OCI-LY3 (cell line): ENCODE measurements around the gene ANKRD49.

Experiments
- H2AFZ ChIP-seq: fragments of 200-600, 300-600 bp; shearing (Covaris generic); 2 replicates; pipeline ENCODE4 v1.6.0; 2014; ENCODE audit warnings: antibody characterized with exemption, low read depth, low read length
- H3K27ac ChIP-seq: fragments of 200-600, 300-600 bp; sonication (generic); 2 replicates; pipeline ENCODE4 v1.5.1; 2014; ENCODE audit warnings: mild to moderate bottlenecking, low read length, moderate library complexity, mixed read lengths
- H3K27me3 ChIP-seq: fragments of 200-600, 300-600 bp; sonication (generic); 2 replicates; pipeline ENCODE4 v1.6.1; 2014; ENCODE audit warnings: low read depth, low read length, mixed read lengths
- H3K36me3 ChIP-seq: fragments of 200-600, 300-600 bp; sonication (generic); replicated peaks from 2 replicates; pipeline ENCODE3; 2014; ENCODE audit warnings: low read depth, low read length, mixed read lengths
- H3K4me1 ChIP-seq: fragments of 300-600, 200-600 bp; sonication (generic); 2 replicates; pipeline ENCODE4 v1.6.1; 2014; ENCODE audit warnings: low read length, mixed read lengths
- H3K4me2 ChIP-seq: fragments of 200-600, 300-600 bp; sonication (generic); 2 replicates; pipeline ENCODE4 v1.6.1; 2014; ENCODE audit warnings: low read length, mixed read lengths
- H3K4me3 ChIP-seq: fragments of 300-600, 200-600 bp; sonication (generic); 2 replicates; pipeline ENCODE4 v1.5.1; 2014; ENCODE audit warnings: antibody characterized with exemption, mild to moderate bottlenecking, low read length, moderate library complexity
- H3K79me2 ChIP-seq: fragments of 300-600, 200-600 bp; shearing (Covaris generic); 2 replicates; pipeline ENCODE4 v1.6.1; 2014; ENCODE audit warnings: mild to moderate bottlenecking, low read length, mixed read lengths
- H3K9ac ChIP-seq: fragments of 300-600, 200-600 bp; shearing (Covaris generic); 2 replicates; pipeline ENCODE4 v1.6.0; 2014; ENCODE audit warnings: mild to moderate bottlenecking, low read length, moderate library complexity
- H3K9me3 ChIP-seq: fragments of 200-600, 300-600 bp; shearing (Covaris generic); 2 replicates; pipeline ENCODE4 v1.6.1; 2014; ENCODE audit warnings: low read length, mixed read lengths; ENCODE audit not compliant: insufficient read depth
- H4K20me1 ChIP-seq: fragments of 200-600, 300-600 bp; sonication (generic); 2 replicates; pipeline ENCODE4 v1.6.1; 2016; ENCODE audit warnings: low read length, mixed read lengths; ENCODE audit not compliant: insufficient read depth
- EZH2phosphoT487 ChIP-seq: fragments of 200-600 bp; shearing (Covaris generic); IDR thresholded peaks from 2 replicates; pipeline ENCODE4 v1.6.1; 2018; ENCODE audit warnings: antibody characterized with exemption, mixed run types, low read depth
- TF ChIP-seq, protein P1 (sequence below): fragments of 200-600, 300-600 bp; sonication (generic); IDR thresholded peaks from 2 replicates; pipeline ENCODE4 v1.5.1; 2014; ENCODE audit warnings: antibody characterized with exemption, low read length, low read depth

ANKRD49 gene

DNA sequence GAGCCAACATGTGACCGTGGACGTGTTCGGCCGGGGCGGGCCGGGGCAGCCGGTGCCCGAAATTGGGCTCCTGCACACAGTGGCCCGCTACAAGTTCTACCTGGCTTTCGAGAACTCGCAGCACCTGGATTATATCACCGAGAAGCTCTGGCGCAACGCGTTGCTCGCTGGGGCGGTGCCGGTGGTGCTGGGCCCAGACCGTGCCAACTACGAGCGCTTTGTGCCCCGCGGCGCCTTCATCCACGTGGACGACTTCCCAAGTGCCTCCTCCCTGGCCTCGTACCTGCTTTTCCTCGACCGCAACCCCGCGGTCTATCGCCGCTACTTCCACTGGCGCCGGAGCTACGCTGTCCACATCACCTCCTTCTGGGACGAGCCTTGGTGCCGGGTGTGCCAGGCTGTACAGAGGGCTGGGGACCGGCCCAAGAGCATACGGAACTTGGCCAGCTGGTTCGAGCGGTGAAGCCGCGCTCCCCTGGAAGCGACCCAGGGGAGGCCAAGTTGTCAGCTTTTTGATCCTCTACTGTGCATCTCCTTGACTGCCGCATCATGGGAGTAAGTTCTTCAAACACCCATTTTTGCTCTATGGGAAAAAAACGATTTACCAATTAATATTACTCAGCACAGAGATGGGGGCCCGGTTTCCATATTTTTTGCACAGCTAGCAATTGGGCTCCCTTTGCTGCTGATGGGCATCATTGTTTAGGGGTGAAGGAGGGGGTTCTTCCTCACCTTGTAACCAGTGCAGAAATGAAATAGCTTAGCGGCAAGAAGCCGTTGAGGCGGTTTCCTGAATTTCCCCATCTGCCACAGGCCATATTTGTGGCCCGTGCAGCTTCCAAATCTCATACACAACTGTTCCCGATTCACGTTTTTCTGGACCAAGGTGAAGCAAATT, 51.7 kb downstream of the ANKRD49 start:
- Histone ChIP-seq H4K20me1 (no peaks in the 10 kb centered on the region), H3K27ac (no peak overlapping the region), H3K4me1 (peaks cover 21% of the 10 kb centered on the region), H3K4me2 (no peak overlapping the region), H3K9ac (no peak overlapping the region), H2AFZ (no peak overlapping the region), H3K36me3 (no peaks in the 10 kb centered on the region), H3K79me2 (peaks cover 3% of the 10 kb centered on the region; the same call in 1 of the 2 replicates), H3K9me3 (no peaks in the 10 kb centered on the region), H3K4me3 (no peak overlapping the region), H3K27me3 (no peaks in the 10 kb centered on the region)
- TF ChIP-seq, protein P1, sequence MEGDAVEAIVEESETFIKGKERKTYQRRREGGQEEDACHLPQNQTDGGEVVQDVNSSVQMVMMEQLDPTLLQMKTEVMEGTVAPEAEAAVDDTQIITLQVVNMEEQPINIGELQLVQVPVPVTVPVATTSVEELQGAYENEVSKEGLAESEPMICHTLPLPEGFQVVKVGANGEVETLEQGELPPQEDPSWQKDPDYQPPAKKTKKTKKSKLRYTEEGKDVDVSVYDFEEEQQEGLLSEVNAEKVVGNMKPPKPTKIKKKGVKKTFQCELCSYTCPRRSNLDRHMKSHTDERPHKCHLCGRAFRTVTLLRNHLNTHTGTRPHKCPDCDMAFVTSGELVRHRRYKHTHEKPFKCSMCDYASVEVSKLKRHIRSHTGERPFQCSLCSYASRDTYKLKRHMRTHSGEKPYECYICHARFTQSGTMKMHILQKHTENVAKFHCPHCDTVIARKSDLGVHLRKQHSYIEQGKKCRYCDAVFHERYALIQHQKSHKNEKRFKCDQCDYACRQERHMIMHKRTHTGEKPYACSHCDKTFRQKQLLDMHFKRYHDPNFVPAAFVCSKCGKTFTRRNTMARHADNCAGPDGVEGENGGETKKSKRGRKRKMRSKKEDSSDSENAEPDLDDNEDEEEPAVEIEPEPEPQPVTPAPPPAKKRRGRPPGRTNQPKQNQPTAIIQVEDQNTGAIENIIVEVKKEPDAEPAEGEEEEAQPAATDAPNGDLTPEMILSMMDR, result no peak
- TF ChIP-seq EZH2phosphoT487, result no peak

DNA sequence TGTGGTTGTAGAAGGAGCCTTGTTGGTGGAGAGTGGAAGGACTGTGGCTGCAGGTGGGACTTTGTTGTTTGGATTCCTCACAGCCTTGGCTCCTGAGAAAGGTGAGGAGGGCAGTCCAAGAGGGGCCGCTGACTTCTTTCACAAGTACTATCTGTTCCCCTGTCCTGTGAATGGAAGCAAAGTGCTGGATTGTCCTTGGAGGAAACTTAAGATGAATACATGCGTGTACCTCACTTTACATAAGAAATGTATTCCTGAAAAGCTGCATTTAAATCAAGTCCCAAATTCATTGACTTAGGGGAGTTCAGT, 52.3 kb downstream of the ANKRD49 start:
- TF ChIP-seq EZH2phosphoT487, result no peak
- TF ChIP-seq, protein P1, result no peak
- Histone ChIP-seq H3K9ac (no peak overlapping the region), H3K4me2 (no peak overlapping the region), H3K27me3 (no peaks in the 10 kb centered on the region), H3K9me3 (no peaks in the 10 kb centered on the region), H3K36me3 (no peaks in the 10 kb centered on the region), H3K4me3 (no peak overlapping the region), H3K27ac (no peak overlapping the region), H3K4me1 (peaks cover 27% of the 10 kb centered on the region), H4K20me1 (no peaks in the 10 kb centered on the region), H2AFZ (no peak overlapping the region), H3K79me2 (peaks cover 3% of the 10 kb centered on the region; the same call in 1 of the 2 replicates)

DNA sequence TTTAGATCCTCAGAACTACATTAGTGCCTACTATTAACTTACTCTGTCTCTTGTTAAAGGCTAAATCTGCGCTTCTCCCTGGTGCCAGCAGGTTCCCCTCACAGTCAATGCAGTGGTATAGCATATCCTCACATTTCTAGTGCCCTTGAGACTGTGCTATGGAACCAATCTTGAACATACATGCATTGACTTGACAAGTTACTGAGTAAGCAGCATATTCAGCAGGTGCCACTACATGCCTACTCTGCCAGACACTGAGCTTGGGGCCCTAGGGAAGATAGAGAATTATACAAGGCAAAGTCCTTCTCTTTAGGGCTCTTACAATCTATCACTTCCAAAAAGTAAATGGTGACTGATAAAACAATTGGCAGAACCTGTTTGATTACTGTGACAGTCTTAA, 53.1 kb downstream of the ANKRD49 start:
- Histone ChIP-seq H4K20me1 (no peaks in the 10 kb centered on the region), H3K4me1 (peaks cover 32% of the 10 kb centered on the region)

DNA sequence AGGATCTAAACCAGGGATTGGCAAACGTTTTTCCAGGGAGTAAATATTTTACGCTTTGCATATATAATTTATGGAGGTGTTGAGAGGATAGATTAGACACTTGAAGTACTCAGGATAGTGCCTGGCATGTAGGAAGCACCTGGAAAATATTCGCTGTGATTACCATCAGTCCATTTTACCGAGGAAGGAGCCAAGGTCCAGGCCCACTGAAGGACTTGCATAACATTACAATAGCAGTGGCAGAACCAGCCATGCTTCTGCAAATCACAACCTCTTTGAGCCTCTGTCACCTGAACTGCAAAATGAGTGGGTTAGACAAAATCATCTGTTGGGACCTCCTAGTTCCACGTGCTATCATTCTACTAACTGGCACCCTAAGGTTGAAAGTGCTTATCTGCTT, 55.4 kb downstream of the ANKRD49 start:
- H4K20me1 ChIP-seq, result no peaks in the 10 kb centered on the region
- TF ChIP-seq, protein P1, result no peak
- TF ChIP-seq EZH2phosphoT487, result no peak
- H3K4me2 ChIP-seq, result no peak overlapping the region
- H3K27me3 ChIP-seq, result no peaks in the 10 kb centered on the region
- H3K79me2 ChIP-seq, result peaks cover 3% of the 10 kb centered on the region; the same call in 1 of the 2 replicates
- no peak overlapping the region for H2AFZ ChIP-seq
- no peak overlapping the region for H3K27ac ChIP-seq
- H3K9me3 ChIP-seq, result no peaks in the 10 kb centered on the region
- H3K4me1 ChIP-seq, result peaks cover 23% of the 10 kb centered on the region
- H3K4me3 ChIP-seq, result no peak overlapping the region
- no peaks in the 10 kb centered on the region for H3K36me3 ChIP-seq
- H3K9ac ChIP-seq, result no peak overlapping the region

More for the DNA sequence above, 53.1 kb downstream of the ANKRD49 start:
- Histone ChIP-seq H3K4me2 (no peak overlapping the region), H3K27me3 (no peaks in the 10 kb centered on the region), H3K9me3 (no peaks in the 10 kb centered on the region), H3K36me3 (no peaks in the 10 kb centered on the region), H3K79me2 (peaks cover 3% of the 10 kb centered on the region; the same call in 1 of the 2 replicates), H3K9ac (no peak overlapping the region), H3K27ac (no peak overlapping the region), H2AFZ (no peak overlapping the region), H3K4me3 (no peak overlapping the region)
- TF ChIP-seq, protein P1, result no peak
- TF ChIP-seq EZH2phosphoT487, result no peak
